ENCODE measurements around the gene MSRB2.

The MSRB2 gene

DNA sequence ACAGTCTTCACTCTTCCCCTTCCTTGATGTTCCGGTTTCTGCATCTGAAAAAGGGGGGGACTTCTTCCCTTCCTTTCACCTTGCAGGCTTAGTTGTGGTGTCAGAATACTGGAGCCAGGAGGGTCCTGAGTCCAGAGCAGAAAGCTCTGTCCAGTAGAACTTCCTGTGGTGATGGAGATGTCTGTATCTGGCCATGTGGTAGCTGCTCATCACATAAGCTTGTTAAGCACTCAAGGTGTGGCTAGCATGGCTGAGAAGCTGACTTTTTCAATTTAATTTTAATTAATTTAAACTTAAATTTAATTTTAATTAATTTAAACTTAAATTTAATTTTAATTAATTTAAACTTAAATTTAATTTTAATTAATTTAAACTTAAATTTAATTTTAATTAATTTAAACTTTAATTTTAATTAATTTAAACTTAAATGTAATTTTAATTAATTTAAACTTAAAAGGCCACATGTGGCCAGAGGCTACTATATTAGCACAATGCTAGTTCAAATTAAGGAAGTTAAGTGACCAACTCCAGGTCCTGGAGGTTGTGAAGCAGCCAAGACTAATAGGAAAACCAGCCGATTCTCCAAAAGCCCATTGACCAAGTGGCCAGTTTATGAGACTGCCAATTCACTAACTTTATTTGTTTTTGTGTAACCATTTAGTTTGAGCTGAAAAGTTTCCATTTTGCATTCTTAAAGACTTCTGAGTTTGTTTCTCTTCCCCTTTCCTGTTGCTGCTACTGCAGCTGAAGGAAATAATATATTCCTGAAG, 16.3 kb downstream of the MSRB2 start:
- no peak for DNase-seq (ENCODE audit: low spot score)

DNA sequence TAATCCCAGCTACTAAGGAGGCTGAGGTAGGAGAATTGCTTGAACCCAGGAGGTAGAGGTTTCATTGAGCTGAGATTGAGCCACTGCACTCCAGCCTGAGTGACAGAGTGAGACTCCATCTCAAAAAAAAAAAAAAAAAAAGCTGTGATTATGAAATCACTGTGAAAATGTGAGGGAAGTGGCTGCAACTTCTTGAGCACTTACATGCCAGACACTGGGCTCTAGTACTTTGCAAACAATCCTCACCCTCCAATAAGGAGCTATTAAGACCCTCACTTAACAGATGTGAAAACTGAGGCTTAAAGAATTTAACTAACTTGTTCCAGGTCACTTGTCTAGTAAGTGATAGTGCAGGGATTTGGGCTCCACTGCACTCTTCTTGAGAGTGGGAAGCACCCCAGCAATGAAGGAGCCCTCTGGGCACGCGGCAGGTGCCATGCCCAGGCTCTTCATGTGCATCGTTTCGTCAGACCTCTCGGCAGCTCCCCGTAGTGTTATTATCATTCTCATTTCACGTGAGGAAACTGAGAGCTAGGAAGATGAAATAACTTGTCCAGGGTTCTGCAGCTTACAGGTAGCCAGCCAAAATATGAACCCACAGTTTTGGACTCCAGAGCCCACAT, 19.0 kb downstream of the MSRB2 start:
- no peak for DNase-seq (ENCODE audit: low spot score)

DNA sequence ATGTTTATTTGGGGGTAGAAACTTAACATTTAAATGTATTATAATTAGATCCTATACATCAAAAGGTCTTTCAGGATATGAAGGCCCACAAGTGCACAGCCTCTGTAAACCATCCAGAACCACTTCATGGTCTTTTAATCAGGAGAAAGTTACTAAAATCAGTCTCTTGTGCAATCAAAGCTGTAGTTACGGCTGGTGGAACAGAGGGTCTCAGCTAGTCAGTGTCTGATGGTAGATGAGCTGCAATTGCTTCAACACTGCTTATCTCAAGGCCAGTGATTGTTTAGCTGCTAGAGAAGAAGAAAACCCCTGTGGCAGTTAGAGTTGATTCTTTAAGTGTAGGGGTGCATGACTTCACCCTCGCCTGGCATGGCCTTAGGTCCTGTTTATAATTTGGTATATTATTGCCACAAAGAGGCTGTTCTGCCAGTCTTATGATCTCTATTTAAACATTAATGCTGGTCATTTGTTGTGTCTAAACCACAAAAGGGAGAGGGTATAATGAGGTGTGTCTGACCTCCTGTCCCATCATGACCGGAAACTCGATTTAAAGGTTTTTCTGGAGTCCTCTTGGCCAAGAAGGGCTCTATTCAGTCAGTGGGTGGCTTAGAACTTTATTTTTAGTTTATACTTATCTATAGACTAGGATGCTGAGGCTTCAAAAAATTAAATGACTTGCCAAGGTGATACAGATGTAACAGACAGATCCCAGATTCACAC, 21.3 kb downstream of the MSRB2 start:
- DNase-seq (ENCODE audit: low spot score) = no peak

DNA sequence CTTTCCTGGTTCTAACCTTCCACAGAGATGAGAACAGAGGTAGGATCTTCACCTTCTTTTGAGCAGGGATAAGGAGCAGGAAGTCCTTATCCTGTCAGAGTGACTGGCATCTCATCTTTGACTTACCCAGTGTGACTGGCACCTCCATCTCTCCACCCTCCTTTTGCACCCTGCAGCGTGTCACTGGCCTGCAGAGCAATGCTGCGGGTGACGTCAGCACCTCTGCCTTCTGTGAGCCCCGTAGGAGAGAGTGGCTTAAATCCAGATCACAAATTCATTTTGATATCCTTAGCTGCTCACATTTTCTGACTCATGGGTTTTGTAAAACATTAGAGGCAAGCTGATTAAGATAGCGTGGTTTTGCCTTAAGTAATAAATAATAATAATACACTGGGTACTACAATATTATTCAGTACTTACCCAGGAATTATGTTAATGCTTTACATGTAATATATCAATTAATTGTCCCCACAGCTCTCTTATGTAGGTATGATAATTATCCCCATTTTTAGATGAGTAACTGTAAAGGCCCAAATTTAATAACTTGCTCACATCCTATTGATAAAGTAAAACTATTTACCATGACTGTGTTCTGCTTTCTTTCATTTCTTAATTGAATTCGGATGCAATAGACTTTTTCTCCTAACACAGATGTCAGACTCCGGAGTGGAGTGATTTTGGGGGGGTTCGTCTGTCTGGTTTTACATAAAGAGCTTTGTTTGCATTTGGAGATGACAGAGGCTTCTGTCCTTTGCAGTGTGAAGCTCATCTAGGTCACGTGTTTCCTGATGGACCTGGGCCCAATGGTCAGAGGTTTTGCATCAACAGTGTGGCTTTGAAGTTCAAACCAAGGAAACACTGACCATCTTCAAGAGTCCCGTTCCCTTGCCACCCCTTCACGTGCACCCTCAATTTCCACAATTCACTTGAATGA, 24.9 kb downstream of the MSRB2 start:
- no peak for DNase-seq (ENCODE audit: low spot score)

DNA sequence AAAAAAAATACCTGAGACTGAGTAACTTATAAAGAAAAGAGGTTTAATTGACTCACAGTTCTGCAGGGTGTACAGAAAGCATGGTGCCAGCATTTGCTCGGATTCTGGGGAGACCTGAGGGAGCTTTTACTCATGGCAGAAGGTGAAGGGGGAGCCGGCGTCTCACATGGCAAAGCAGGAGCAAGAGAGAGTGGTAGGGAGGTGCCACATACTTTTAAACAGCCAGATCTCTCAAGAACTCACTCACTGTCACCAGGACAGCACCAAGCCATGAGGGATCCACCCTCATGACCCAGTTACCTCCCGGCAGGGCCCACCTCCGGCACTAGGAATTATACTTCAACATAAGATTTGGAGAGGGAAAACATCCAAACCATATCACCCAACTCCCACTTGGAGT, 25.8 kb downstream of the MSRB2 start:
- no peak for DNase-seq (ENCODE audit: low spot score)

DNA sequence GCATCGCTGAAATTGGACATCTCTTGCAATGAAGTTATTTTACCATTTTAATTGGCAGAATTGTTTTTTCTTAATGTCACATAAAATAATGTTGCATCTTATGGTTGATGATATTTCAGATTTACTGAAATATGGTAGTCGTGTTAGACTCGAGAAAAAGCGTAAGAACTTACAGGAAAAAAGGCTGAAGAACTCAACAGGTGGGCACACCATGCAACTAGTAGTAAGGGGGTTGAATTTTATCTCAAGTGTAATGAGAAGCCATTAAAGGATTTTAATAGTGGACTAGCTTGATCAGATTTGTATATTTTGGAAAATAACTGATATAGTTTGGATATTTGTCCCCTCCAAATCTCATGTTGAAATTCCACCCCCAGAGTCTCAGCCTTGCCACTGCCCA, 41.1 kb downstream of the MSRB2 start:
- no peak for DNase-seq (ENCODE audit: low spot score)

DNA sequence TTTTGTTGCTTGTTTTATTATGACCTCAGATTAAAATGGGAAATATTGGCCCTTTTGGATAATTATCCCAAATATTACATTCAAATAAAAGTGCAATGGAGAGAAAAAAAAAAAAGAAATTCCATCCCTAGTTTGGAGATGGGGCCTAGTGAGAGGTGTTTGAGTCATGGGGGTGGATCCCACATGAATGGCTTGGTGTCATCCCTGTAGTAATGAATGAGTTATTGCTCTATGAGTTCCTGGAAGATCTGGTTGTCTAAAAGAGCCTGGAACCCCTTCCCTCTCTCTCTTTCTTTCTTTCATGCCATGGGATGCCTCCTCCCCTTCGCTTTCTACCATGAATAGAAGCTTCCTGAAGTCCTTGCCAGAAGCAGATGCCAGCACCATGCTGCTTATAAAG, 44.3 kb downstream of the MSRB2 start:
- DNase-seq (ENCODE audit: low spot score) = no peak

DNA sequence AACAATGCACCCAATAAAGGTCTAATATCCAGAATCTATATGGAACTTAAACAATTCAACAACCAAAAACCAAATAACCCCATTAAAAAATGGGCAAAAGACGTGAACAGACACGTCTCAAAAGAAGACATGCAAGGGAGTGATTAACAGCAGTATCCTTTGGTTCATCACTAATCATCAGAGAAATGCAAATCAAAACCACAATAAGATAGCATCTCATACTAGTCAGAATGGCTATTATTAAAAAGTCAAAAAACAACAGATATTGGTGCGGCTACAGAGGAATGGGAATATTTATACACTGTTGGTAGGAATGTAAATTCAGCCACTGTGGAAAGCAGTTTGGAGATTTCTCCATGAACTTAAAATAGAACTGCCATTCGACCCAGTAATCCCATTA, 46.6 kb downstream of the MSRB2 start:
- DNase-seq (ENCODE audit: low spot score) = no peak

DNA sequence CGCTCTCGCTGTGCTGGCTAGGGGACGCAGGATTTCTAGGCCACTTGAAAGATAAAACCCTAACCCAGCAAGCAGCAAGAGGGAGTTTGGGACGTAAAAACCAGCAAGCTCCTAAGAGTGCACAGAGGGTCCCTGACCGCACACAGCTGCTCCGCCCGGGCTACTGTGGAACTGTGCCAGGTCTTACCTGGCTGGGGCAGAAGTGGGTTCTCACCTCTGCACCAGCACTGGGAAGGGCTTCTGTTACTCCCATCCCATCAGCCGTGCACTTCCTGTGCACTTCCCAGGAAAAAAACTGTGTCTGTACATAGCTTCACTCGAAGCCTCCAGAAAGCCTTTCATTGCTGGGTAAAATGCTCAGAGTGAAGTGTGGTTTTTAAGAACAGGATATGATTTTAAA, 50.9 kb downstream of the MSRB2 start:
- DNase-seq (ENCODE audit: low spot score) = no peak

DNA sequence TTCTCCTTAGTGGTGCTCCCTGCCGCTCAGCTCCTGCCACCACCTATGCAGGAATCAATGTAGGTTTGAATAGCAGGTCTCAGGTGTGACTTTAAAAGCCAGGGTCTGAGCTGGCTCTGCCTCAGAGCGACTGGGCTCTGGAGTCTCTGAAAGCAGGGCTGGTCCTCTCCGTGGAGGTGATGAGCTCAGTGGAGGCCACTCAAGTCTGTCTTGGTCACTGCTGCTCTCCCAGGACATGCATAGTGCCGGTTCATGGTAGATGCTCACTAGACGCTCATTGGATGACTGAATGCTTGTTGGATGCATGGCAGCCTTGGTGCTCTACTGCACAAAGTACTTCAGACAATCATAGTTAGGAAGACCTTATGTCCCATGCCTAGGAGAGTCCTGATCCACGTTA, 51.7 kb downstream of the MSRB2 start:
- DNase-seq (ENCODE audit: low spot score) = no peak

DNA sequence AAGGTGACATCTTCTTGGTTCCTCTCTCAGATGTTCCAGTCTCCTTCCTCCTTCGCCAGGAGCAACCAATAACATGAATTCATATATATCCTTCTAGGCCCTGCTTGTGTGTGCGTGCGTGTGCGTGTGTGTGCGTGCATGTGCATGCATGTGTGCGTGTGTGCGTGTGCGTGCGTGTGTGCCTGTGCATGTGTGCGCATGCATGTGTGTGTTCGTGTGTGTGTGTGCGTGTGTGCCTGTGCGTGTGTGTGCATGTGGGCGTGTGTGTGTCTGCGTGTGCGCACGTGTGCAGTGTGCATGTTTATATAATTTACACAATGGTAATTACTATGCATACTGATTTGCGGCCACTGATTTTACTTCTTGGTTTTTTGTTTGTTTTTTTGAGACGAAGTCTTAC, 52.8 kb downstream of the MSRB2 start:
- DNase-seq (ENCODE audit: low spot score) = no peak

DNA sequence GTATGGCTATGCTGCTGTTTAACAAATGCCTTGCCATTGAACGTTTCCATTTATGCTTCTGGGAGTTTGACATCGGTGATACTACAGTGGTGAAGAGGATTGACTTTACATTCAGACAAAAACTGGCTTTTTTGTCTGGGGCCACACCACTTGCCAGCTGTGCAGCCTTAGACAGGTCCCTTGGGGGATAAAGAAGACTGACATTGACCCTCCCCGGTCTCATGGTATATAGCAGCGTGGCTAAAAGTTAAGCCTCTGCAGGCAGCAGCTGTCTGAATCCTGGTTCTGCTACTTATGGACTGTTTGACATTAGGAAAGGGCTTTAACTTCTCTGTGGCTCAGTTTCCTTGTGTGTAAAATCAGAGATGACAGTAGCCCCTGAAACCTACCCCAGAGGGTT, 54.7 kb downstream of the MSRB2 start:
- no peak for DNase-seq (ENCODE audit: low spot score)

DNA sequence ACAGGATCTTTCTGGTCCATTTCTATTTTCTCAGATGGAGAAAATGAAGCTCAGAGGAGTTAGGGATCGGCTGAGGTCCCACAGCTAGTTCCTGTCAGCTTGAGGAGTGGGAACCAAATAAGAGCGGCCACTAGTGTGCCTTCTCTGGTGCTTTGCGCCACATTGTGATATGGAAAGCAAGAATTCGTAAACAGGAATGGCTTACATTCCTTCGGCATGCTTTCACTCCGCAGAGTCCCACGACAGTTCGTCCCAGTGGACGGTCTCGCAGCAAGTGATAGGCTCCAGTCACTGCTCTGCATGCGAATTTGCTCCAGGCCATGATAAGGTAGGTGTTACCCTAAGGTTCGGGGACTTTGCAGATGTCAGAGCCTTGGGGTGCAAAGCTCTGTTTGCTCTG, 55.2 kb downstream of the MSRB2 start:
- DNase-seq (ENCODE audit: low spot score) = no peak

DNA sequence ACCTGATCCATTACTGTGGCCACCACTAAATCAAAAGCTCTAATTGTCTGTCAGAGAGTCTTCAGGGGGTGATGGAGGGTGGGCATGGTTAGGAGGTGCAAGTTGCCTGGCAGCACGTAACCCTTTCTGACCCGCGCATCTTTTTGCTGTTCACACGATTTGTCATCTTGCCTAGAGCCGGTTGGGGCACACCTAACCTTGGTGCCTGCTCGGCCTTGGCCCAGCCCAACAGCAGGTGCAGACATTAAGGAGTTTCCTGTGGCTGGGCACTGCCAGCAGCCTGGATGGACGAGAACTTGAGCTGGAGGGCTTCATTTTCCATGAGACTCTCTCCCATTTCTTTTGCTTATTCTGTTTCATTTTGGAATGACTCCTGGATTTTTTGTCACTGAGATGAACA, 55.7 kb downstream of the MSRB2 start:
- DNase-seq (ENCODE audit: low spot score) = no peak

DNA sequence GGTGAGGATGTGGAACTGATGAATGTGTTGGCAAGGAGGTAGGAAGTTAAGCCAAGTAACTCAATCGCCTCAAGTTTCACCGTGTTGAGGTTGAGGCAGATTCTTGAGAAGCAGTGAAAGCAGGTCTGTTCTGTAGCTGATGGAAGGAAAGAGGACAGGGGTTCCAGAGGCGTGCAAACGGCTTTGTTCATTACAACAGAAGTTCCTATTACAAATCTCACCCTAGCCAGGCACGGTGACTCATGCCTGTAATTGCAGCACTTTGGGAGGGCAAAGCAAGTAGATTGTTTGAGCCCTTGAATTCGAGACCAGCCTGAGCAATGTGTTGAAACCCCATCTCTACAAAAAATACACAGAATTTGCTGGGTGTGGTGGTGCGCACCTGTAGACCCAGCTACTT, 59.8 kb downstream of the MSRB2 start:
- no peak for DNase-seq (ENCODE audit: low spot score)

DNA sequence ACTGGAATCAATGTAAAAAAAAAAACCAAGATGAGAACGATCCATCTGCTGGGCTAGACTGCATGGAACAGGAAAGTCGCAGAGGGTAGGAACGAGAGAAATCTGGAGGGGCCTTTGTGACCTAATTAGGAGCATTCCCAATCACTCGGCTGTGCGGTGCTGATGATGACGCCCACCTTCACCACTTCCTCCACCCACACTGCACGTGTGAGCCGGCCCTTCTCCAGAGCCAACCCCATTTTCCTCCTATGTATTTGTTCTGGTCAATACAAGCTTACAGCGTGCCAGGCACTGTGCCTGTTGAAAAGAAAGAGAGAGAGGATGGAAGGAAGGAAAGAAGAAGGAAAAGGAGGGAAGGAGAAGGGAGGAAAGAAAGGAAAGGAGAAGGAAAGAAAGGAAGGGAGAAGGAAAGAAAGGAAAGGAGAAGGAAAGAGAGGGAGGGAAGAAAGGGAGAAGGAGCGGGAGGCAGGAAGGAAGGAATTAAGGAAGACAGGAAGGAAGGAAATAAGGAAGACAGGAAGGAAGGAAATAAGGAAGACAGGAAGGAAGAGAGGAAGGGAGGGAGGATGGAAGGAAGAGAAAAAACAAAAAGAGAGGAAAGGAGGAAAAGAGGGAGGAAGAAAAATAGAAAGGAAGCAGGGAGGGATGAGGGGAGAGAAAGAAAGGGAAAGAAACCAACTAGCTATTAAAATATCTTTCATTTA, 61.2 kb downstream of the MSRB2 start:
- DNase-seq (ENCODE audit: low spot score) = no peak

DNA sequence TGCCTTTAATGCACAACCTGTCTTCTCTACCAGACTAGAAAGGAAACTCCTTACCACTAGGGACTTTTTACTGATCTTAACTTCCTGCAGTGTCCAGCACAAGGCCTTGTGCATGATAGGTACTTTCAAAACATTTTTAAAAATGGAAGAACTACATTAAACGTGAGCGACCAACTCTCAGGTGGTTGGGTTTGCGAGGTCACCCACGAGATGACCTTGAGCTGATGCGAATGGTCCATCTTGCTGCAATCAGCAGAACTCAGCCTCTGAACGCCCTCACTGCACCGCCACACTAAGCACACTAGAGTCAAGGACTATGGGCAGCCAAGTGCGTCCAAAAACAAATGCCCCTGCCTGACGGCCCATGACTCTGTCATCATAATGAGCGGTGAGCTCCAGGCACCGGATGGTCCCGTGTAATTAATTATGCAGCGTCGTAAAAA, 61.9 kb downstream of the MSRB2 start:
- DNase-seq (ENCODE audit: low spot score) = no peak

DNA sequence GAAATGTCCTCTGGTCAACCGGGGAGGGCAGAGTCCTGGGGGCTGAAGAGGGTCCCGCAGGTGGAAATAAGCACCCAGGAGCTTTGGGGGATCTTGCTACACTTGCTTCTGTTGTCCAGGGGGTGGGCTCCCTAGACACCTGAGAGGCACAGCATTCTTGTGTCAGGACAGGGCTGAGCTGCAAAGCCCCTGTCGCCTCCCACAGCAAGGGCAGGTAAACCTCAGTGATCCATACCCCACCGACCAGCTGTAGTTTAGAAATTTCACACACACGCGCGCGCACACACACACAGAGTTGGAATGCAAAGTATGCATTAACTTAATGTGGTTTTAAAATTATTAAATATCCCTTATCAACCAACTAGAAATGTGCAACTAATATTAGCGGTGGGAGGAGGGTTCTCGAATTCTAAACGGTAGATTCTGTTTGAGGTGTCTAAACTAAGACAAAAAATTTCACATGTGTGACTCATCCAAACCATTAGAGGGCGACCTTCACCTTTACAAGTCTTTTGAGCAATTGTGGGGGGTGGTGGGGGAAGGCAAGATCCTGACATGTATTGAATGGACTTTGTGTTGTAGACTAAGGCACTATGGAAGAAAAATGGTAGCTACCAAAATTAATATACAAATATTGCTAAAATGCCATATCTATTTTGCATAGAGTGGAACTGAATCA, 62.5 kb downstream of the MSRB2 start:
- DNase-seq (ENCODE audit: low spot score) = peak; percentile 57

DNA sequence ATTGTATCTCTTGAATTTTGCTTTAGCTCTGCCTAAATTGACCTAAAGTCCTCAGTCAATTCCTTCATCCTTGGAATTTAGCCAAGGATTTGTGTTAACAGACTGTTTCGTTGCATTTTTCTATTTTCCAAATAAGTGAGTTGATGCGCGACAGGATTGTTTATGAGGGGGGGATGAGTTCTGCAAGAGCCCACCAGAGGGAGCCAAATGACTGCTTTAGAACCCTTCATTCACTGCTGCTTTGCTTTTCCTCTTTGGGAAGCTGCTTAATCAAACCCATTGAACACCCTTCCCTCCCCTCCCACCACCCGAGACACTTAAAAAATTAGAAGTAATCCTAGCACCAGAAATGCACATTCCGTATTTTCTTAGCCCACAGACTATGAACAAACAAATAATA, 63.0 kb downstream of the MSRB2 start:
- peak; percentile 81 for DNase-seq (ENCODE audit: low spot score)

DNA sequence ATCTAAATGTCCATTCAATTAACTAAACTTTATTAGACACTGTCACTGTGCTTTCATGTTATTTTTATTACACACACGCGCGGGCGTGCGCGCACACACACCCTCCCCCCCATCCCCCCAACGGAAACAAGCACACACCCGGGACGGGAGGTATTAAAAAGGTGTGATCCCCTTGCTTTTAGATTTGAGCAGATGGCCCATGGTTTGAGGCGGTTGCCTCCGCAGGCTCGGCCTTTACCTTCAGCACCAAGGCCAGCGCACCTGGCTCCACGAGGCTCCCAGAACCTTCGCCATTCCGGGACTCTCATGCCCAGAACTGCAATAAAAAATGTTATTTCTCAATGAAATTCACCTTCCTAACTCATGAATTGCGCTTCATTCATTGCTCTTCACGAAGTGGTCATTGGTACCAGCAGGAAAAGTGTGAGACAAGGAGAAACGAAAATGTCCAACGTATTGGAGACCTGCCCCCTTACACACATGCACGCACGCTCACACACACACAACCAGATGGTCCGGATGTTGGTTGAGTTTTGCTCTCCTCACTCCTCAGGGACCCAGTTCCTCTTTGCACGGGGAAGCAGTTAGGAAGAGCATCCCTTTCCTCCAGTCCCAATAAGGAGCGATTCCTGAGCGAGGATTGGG, 76.0 kb downstream of the MSRB2 start:
- peak; percentile 79 for DNase-seq (ENCODE audit: low spot score)
